H7 (cell line): ENCODE data around the gene NCK2. TPM values are rescaled to one million over a fixed set of nuclear protein-coding genes. Genes with fewer than 3 reads are reported as not detected.
A peak's percentile ranks its signal among the peaks of the same experiment; 100 is the strongest.

ENCODE experiments used
- DNase-seq: peaks from one replicate; pipeline ENCODE4 v3.0.0; 2012
- H3K27me3 ChIP-seq: 2 replicates; pipeline ENCODE4 v1.6.0; 2011; ENCODE audit warnings: mild to moderate bottlenecking, low read length; ENCODE audit not compliant: control insufficient read depth, insufficient read depth
- H3K36me3 ChIP-seq: replicated peaks from 2 replicates; pipeline ENCODE4 v1.5.1; 2011; ENCODE audit warnings: low read length; ENCODE audit not compliant: control insufficient read depth, insufficient read depth
- H3K4me3 ChIP-seq: 2 replicates; pipeline ENCODE4 v1.5.1; 2011; ENCODE audit warnings: low read depth, mild to moderate bottlenecking, control low read depth, low read length, moderate library complexity; ENCODE audit not compliant: insufficient read depth
- total RNA-seq: library from RNA; depleted of rRNA; stranded (reverse); fragments of >200 nt; shearing (Covaris generic); gene quantifications from 2 replicates; pipeline ENCODE4 v1.2.3, GENCODE V29; 2014

Gene NCK2
- total RNA-seq, 1 experiment from 2014 or later: 69.8 TPM

DNA sequence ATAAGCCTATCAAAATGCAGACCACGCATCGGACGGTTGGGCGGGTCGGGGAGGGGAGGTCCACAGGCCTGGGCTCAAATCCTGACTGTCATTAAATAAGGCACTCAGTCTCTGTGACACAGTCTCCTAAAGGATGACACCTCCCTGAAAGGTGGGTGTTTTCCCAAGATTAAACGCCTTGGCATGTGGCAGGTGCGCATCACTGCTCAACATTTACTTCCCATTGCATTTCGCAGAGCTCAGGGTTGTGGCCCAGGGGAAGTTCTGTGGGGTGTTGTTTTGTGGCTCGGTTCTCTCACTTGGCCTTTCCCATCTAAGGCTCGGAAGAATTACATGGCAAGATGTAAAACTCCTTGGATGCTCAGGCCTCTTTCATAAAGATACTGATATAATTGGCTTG lies 107.4 kb downstream of the NCK2 start:
- H3K36me3 ChIP-seq: no peaks in the 10 kb centered on the region
- DNase-seq: peak; percentile 7
- no peaks in the 10 kb centered on the region for H3K27me3 ChIP-seq
- no peak overlapping the region for H3K4me3 ChIP-seq

DNA sequence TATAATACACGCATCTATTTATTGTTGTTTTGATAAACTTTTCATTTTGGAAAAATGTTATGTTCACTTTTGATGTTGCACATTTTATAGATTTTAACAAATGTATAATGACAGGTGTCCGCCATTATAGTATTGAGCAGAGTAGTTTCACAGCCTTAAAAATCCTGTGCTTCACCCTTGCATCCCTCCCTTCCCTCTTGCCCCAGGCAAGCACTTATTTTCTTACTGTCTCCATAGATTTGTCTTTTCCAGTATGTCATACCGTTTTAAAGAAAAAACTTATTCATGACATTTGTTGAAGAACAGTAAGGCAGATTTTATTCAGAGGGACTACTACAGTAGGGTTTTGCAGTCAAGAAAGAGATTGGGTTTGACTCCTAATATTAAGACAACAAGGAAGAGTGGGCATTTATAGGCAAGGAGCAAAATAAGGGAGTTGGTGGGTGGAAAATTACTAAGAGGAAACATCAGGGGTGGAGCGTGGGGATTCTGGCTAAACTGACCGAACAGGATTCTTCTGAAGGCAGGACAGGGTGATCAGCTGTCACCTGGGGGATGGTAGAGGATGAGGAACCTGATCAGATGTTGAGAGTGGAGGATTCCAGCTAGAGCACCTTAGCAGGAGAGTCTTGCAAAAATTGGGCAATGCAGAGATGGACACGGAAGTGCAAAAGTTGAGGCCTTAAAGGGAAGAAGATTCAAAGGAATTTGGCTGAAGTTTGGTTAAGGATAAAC lies 108.8 kb downstream of the NCK2 start:
- no peaks in the 10 kb centered on the region for H3K27me3 ChIP-seq
- no peaks in the 10 kb centered on the region; the same call in 1 of the 2 replicates for H3K36me3 ChIP-seq
- no peak overlapping the region for H3K4me3 ChIP-seq
- DNase-seq: peak; percentile 26

DNA sequence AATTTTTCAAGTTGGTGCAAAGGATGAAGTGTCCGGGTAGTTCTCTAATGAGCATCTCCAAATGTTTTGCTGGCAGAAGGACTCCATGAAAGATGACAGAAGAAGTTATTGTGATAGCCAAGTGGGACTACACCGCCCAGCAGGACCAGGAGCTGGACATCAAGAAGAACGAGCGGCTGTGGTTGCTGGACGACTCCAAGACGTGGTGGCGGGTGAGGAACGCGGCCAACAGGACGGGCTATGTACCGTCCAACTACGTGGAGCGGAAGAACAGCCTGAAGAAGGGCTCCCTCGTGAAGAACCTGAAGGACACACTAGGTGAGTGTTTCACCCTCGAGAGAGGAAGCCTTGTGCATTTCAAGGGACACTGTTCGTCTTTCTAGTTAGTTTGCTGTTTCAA lies 110.3 kb downstream of the NCK2 start:
- DNase-seq: peak; percentile 2
- Histone ChIP-seq H3K36me3 (no peaks in the 10 kb centered on the region; the same call in 1 of the 2 replicates), H3K4me3 (no peak overlapping the region), H3K27me3 (no peaks in the 10 kb centered on the region)

DNA sequence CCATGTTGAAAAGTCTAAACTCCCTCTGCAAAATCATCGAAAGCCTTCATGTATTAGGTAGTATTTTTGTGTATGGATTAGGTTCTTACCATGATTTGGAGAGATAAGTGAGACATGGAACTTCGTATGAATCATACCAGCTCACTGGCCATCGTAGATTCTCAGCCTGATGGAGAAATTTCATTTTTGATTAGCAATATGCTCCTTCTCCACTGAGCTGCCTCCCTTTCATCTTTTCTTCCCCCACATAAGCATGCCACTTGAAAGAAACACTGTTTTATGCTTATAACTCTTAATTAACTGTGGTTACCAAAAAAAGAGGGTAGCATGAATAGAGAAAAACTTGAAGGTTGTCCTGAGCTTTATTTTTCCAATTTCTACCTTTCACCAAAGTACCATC lies 111.9 kb downstream of the NCK2 start:
- no peaks in the 10 kb centered on the region; the same call in 1 of the 2 replicates for H3K36me3 ChIP-seq
- no peak for DNase-seq
- H3K4me3 ChIP-seq: no peak overlapping the region
- no peaks in the 10 kb centered on the region for H3K27me3 ChIP-seq

DNA sequence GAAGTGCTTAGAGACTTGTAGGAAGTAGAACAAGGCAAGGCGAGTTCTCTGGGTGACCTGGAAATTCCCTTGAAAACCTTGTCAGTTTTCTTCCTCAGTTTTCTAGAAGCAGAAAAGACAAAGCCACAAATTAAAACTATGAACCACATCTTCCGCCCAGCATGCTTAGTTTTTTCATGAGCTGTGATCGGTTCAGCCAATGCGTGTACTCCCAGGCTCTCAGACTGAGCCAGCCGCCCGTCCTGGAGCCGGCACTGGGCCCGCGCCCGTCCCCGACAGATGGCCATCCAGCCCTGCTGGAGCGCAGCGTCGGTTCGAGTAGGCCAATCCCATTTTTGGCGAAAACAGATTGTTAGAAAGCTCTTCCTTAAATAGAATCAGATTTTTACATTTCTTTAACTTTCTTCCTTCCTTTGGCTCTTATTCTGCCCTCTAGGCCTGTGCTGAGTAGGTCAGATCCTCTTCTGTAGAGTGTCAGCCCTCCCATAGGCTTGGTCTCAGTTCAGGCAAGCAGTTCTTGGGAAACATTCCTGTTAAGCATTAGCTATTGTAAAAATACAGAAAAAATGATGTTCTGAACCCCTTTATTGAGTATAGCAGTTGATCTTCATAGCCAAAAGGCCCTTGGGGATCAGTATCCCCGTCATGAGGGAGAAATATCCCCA lies 112.5 kb downstream of the NCK2 start:
- Histone ChIP-seq H3K36me3 (no peaks in the 10 kb centered on the region; the same call in 1 of the 2 replicates), H3K4me3 (no peak overlapping the region), H3K27me3 (no peaks in the 10 kb centered on the region)
- DNase-seq: no peak

DNA sequence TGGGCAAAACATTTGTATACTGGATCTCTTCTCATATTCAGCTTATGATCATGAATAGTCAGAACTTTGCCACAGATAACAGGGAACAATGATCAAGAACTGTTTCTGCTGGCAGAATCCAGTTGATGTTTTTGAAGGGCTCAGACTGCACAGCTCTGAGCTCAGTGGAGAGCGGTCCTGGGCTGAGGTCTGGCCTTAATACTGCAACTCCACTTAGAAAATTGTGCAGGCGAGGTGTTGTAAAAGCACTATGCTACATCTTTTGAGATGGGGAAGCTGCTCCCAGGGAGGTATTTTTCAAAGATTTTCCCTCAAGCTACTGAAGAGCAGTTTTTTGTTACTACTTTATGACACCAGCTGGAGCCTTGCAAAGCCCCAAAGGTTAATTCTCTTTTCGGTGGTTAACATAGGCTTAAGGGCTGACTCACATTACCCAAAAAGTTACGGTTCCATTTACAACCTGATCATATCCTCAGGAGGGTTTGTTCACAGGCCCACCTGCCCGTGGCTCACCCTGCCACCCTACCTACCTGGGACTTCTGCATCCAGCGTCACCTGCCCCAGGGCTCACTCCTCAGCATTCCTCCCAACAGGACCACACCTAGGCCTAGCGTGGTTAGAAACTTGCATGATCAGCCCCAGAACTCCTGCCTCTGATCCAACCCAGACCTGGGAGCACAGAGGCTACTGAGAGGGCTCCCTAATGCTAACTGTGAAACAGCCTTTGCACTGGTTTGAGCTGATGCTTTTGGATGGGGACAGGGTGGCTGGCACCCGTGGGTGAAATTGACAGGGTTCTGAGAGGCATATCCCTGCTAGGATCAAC lies 114.4 kb downstream of the NCK2 start:
- no peaks in the 10 kb centered on the region; the same call in 1 of the 2 replicates for H3K36me3 ChIP-seq
- no peak for DNase-seq
- no peaks in the 10 kb centered on the region for H3K27me3 ChIP-seq
- no peak overlapping the region for H3K4me3 ChIP-seq

DNA sequence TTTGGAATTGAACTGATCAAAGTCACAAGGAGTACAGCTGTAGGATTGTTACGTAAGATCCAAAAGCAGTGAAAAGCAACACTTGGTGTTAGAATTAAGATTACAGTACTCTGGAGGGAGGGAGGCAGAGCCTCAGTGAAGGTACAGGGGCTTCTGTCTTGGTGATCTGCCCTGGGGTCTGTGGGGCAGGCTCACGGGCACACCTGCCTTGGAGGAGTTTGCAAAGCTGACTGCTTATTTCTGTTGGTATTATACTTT lies 114.9 kb downstream of the NCK2 start:
- H3K4me3 ChIP-seq: no peak overlapping the region
- no peak for DNase-seq
- H3K36me3 ChIP-seq: no peaks in the 10 kb centered on the region; the same call in 1 of the 2 replicates
- H3K27me3 ChIP-seq: no peaks in the 10 kb centered on the region

DNA sequence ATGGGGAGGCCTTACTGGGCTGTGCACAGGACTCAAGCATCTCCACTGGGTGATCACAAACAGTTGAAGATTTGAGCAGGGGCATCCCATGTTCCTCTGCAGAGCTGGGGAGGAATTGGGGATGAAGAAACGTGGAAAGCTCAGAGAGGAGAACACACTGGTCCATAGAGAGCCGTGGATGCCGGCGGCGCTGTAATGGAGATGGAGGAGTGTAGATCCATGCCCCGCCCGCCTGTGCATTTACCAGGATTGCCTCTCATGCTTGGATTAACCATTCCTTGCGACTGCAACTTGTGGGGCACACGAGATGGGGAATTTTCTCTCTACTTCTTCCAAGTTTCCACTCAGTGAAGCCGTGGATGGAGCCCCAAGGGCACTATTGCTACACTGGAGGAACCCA lies 115.9 kb downstream of the NCK2 start:
- H3K27me3 ChIP-seq: no peaks in the 10 kb centered on the region
- DNase-seq: no peak

DNA sequence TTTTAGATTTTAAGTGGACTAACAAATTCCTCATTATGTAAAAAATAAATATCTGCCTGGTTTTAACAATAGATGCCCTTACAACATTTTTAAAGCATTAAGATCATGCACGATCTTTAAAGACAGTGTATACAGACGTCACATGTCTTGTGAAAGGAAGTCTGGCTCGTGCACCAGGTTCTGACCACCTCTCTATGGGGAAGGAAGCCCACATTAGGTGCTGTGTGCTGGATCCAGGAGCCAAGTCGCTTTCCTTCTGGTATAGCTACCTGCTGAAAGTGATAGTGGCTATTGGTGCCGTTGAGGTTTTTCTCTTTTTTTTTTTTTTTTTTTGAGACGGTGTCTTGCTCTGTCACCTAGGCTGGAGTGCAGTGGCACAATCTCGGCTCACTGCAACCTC lies 116.5 kb downstream of the NCK2 start:
- H3K4me3 ChIP-seq: no peak overlapping the region
- no peaks in the 10 kb centered on the region; the same call in 1 of the 2 replicates for H3K36me3 ChIP-seq
- DNase-seq: no peak
- H3K27me3 ChIP-seq: no peaks in the 10 kb centered on the region

More for the DNA sequence above, 115.9 kb downstream of the NCK2 start:
- Histone ChIP-seq H3K4me3 (no peak overlapping the region), H3K36me3 (no peaks in the 10 kb centered on the region; the same call in 1 of the 2 replicates)

DNA sequence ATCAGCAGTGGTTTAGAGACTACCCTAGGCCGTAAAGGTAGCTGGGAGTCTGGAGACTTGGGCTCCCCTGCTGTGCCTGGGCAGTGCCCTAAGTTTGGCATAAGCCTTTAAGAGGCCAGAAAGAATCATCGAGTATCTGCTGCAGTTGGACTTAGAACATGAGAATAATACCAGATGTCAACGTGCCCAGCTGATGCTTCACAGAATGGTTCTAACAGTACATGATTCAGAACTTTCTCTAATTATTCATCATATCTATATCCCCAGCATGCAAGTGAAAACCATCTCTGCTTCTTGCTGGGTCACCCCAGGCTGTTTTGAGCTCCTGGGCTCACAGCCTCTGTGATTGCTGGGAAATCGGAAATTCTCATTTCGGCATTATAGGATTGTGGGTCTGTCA lies 118.1 kb downstream of the NCK2 start:
- Histone ChIP-seq H3K27me3 (no peaks in the 10 kb centered on the region), H3K36me3 (no peaks in the 10 kb centered on the region; the same call in 1 of the 2 replicates), H3K4me3 (no peak overlapping the region)
- no peak for DNase-seq

DNA sequence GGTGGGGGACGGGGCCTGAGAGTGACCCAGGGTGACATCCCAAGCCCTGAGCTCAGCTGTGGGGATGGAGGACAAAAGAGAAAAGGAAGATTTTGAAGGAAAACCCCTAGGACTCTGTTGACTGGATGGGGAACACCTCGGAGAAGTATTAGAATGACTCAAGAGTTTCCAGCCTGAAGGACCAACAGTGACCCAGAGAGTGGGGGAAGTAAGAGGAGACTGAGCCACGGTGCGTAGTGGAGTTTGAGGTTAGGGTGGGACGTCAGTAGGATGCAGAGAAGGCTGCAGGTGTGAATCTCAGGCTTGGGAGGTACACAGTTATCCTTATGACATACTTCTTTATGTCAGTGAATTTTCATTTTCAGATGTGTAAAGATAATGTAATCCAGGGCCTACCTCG lies 119.5 kb downstream of the NCK2 start:
- H3K27me3 ChIP-seq: no peaks in the 10 kb centered on the region
- H3K36me3 ChIP-seq: no peaks in the 10 kb centered on the region
- no peak overlapping the region for H3K4me3 ChIP-seq
- no peak for DNase-seq

DNA sequence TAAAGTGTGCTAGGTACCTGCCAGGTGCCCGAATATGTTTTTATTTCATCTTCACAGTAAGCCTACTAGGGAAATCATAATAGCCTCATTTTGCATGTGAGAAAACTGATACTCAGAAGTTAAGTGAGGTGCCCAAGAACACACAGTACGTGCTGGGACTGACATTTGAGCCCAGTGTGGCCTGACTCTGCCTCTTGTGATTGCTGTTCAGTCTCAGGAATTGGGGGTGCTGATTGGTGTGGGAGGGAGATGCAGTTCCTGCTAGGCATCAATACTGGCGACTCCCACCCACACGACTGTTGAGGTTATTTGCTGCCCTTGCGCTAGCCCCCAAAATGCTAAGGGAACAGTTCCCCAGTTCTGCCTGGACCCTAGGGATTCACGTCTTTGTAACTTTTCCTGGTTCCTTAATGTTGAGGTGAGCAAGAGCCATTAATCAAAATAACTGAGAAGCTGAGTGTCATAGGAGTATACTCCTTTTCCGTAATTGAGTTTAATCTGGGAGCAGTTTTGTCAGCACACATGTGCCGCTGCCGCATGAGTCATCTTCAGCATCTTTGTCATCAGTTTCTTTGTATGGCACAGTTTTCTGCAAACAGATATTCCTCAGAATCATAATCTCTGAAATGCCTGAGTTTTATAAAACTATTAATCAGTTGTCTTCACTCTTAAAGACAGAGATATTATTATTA lies 120.7 kb downstream of the NCK2 start:
- Histone ChIP-seq H3K36me3 (no peaks in the 10 kb centered on the region), H3K27me3 (no peaks in the 10 kb centered on the region), H3K4me3 (no peak overlapping the region)
- no peak for DNase-seq

DNA sequence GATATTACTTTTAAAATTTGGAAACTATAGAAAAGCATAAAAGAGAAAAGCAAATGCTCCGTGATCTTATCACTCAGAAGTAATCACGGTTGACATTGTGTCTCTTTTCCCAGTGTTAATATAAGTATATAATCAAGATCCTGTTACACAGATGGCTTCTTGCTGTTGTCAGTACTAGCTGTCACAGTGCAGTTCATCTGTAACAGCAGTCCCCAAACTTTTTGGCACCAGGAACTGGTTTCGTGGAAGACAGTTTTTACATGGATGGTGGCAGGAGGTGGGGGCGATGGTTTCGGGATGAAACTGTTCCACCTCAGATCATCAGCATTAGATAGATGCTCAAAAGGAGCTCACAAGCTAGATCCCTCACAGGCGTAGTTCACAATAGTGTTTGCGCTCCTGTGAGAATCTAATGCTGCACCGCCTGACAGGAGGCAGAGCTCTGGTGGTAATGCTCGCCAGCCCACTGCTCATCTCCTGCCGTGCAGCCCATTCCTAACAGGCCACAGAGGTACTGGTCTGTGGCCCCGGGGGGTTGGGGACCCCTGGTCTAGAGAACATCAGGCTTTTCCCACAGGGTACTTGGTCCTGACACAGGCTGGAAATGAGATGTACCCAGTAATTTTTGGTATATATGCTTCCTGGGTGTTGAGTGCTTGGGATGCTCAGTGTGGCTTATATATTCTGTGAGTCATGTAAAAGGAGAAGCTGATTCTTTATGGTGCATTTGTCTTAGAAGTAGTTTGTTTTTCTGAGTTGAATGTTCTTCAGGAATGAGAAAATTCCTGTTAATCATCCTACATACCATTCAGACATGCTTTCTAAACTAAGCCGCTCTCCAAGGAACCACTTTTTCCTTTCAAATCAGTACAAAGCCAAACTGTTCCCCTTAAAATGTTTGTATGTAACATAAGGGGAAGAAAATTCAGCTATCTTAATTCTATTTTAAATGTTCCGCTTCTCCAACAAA lies 121.8 kb downstream of the NCK2 start:
- no peaks in the 10 kb centered on the region for H3K36me3 ChIP-seq

More for the DNA sequence above, 121.8 kb downstream of the NCK2 start:
- H3K27me3 ChIP-seq: no peaks in the 10 kb centered on the region
- H3K4me3 ChIP-seq: no peak overlapping the region
- no peak for DNase-seq
